Measurements from ENCODE around the gene ARHGAP12.
A peak's percentile ranks its signal among the peaks of the same experiment; 100 is the strongest.

Gene ARHGAP12

GRCh38 chr10:31886885-31887284 is 41.7 kb downstream of the ARHGAP12 start:
- Histone ChIP-seq H3K14ac (ENCODE audit: low read length) (no peak overlapping the region), H3K27me3 (ENCODE audit: insufficient read depth, low read length) (no peaks in the 10 kb centered on the region), H4K12ac (ENCODE audit: low read depth, low read length) (no peak overlapping the region), H3K4me2 (ENCODE audit: low read length) (no peak overlapping the region), H3K79me1 (ENCODE audit: low read length) (no peaks in the 10 kb centered on the region), H3K4ac (ENCODE audit: low read depth, low read length) (no peak overlapping the region), H4K8ac (ENCODE audit: low read depth, low read length) (no peak overlapping the region), H2BK120ac (ENCODE audit: insufficient read depth, low read length, poor library complexity) (no peak overlapping the region), H4K91ac (ENCODE audit: low read depth, low read length) (no peak overlapping the region), H3K9me3 (ENCODE audit: insufficient read depth, low read depth, low read length) (no peaks in the 10 kb centered on the region), H3K79me2 (ENCODE audit: control insufficient read depth, insufficient read depth, low read length, poor library complexity) (no peaks in the 10 kb centered on the region), H3K36me3 (ENCODE audit: control insufficient read depth in 1 of 2, insufficient read depth in 2 of 2, low read length in 2 of 2) (no peaks in the 10 kb centered on the region), H3K4me3 (ENCODE audit: low read depth, low read length) (no peak overlapping the region), H3K27ac (ENCODE audit: low read depth, low read length) (no peak overlapping the region), H2BK12ac (ENCODE audit: low read length) (no peak overlapping the region), H3K4me1 (ENCODE audit: control insufficient read depth in 1 of 2, insufficient read depth in 2 of 2, low read length in 2 of 2) (no peaks in the 10 kb centered on the region), H3K9ac (ENCODE audit: low read length) (no peak overlapping the region), H2AFZ (ENCODE audit: insufficient read depth, low read length, poor library complexity) (no peak overlapping the region), H3K23ac (ENCODE audit: low read length) (no peak overlapping the region), H3K18ac (ENCODE audit: low read length) (no peak overlapping the region), H2BK5ac (ENCODE audit: low read depth, low read length, poor library complexity) (no peak overlapping the region), H2AK5ac (ENCODE audit: low read length) (no peak overlapping the region)
- WGBS (ENCODE audit: extremely low coverage, insufficient coverage, insufficient read length) = no CpG with 5 or more reads among the region's 1 CpG
- no peak for DNase-seq

DNA sequence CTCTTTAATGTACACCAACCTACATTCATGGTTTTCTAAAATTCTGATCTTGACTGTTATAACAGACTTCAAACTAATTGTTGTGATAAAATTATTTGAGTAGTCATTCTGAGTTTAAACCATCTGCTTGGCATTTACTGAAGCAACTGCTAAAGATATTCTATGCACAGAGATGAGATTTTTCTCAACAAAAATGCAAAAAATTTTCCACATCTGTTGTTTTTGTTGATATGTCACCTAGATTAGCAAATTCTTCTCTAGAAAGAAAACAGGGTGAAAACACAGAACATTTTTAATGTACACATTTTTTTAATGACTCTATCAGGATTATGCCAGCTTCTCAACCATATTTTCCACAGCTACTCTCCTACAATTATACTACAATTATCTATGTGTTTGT is 42.7 kb downstream of the ARHGAP12 start:
- H4K12ac ChIP-seq (ENCODE audit: low read depth, low read length) = no peak overlapping the region
- no peaks in the 10 kb centered on the region for H3K4me1 ChIP-seq (ENCODE audit: control insufficient read depth in 1 of 2, insufficient read depth in 2 of 2, low read length in 2 of 2)
- H3K14ac ChIP-seq (ENCODE audit: low read length) = no peak overlapping the region
- H2BK12ac ChIP-seq (ENCODE audit: low read length) = no peak overlapping the region
- H3K9me3 ChIP-seq (ENCODE audit: insufficient read depth, low read depth, low read length) = no peaks in the 10 kb centered on the region
- H2AK5ac ChIP-seq (ENCODE audit: low read length) = no peak overlapping the region
- no peak overlapping the region for H4K91ac ChIP-seq (ENCODE audit: low read depth, low read length)
- no peak overlapping the region for H3K23ac ChIP-seq (ENCODE audit: low read length)
- no peak overlapping the region for H2BK120ac ChIP-seq (ENCODE audit: insufficient read depth, low read length, poor library complexity)
- no peak overlapping the region for H2AFZ ChIP-seq (ENCODE audit: insufficient read depth, low read length, poor library complexity)
- H3K18ac ChIP-seq (ENCODE audit: low read length) = no peak overlapping the region
- H3K9ac ChIP-seq (ENCODE audit: low read length) = no peak overlapping the region
- DNase-seq = peak in 1 of 2 donors; percentile 56
- H2BK5ac ChIP-seq (ENCODE audit: low read depth, low read length, poor library complexity) = no peak overlapping the region
- H3K36me3 ChIP-seq (ENCODE audit: control insufficient read depth in 1 of 2, insufficient read depth in 2 of 2, low read length in 2 of 2) = no peaks in the 10 kb centered on the region
- no peak overlapping the region for H3K4me3 ChIP-seq (ENCODE audit: low read depth, low read length)
- no peaks in the 10 kb centered on the region for H3K79me1 ChIP-seq (ENCODE audit: low read length)
- no peak overlapping the region for H3K27ac ChIP-seq (ENCODE audit: low read depth, low read length)
- H3K79me2 ChIP-seq (ENCODE audit: control insufficient read depth, insufficient read depth, low read length, poor library complexity) = no peaks in the 10 kb centered on the region
- no peak overlapping the region for H3K4ac ChIP-seq (ENCODE audit: low read depth, low read length)
- no peak overlapping the region for H4K8ac ChIP-seq (ENCODE audit: low read depth, low read length)
- no peak overlapping the region for H3K4me2 ChIP-seq (ENCODE audit: low read length)
- no peaks in the 10 kb centered on the region for H3K27me3 ChIP-seq (ENCODE audit: insufficient read depth, low read length)

- no CpG with 5 or more reads among the region's 2 CpGs for WGBS (ENCODE audit: extremely low coverage, insufficient coverage, insufficient read length)
- H3K79me2 ChIP-seq (ENCODE audit: control insufficient read depth, insufficient read depth, low read length, poor library complexity) = no peaks in the 10 kb centered on the region
- no peak overlapping the region for H2BK120ac ChIP-seq (ENCODE audit: insufficient read depth, low read length, poor library complexity)
- H3K4me2 ChIP-seq (ENCODE audit: low read length) = no peak overlapping the region
- no peak overlapping the region for H3K27ac ChIP-seq (ENCODE audit: low read depth, low read length)
- H3K4me1 ChIP-seq (ENCODE audit: control insufficient read depth in 1 of 2, insufficient read depth in 2 of 2, low read length in 2 of 2) = no peaks in the 10 kb centered on the region
- no peak overlapping the region for H2BK5ac ChIP-seq (ENCODE audit: low read depth, low read length, poor library complexity)
- H3K4ac ChIP-seq (ENCODE audit: low read depth, low read length) = no peak overlapping the region
- H4K12ac ChIP-seq (ENCODE audit: low read depth, low read length) = no peak overlapping the region
- no peak overlapping the region for H3K23ac ChIP-seq (ENCODE audit: low read length)
- no peak overlapping the region for H2BK12ac ChIP-seq (ENCODE audit: low read length)
- H3K27me3 ChIP-seq (ENCODE audit: insufficient read depth, low read length) = no peaks in the 10 kb centered on the region
- H3K9ac ChIP-seq (ENCODE audit: low read length) = no peak overlapping the region
- no peak for DNase-seq
- no peak overlapping the region for H2AK5ac ChIP-seq (ENCODE audit: low read length)
- H3K18ac ChIP-seq (ENCODE audit: low read length) = no peak overlapping the region
- H3K9me3 ChIP-seq (ENCODE audit: insufficient read depth, low read depth, low read length) = no peaks in the 10 kb centered on the region
- H4K91ac ChIP-seq (ENCODE audit: low read depth, low read length) = no peak overlapping the region
- no peak overlapping the region for H3K14ac ChIP-seq (ENCODE audit: low read length)
- no peak overlapping the region for H2AFZ ChIP-seq (ENCODE audit: insufficient read depth, low read length, poor library complexity)
- H3K36me3 ChIP-seq (ENCODE audit: control insufficient read depth in 1 of 2, insufficient read depth in 2 of 2, low read length in 2 of 2) = no peaks in the 10 kb centered on the region
- no peaks in the 10 kb centered on the region for H3K79me1 ChIP-seq (ENCODE audit: low read length)
- no peak overlapping the region for H4K8ac ChIP-seq (ENCODE audit: low read depth, low read length)
- H3K4me3 ChIP-seq (ENCODE audit: low read depth, low read length) = no peak overlapping the region
Measured at GRCh38 chr10:31884386-31884785, 44.2 kb downstream of the ARHGAP12 start.

DNA sequence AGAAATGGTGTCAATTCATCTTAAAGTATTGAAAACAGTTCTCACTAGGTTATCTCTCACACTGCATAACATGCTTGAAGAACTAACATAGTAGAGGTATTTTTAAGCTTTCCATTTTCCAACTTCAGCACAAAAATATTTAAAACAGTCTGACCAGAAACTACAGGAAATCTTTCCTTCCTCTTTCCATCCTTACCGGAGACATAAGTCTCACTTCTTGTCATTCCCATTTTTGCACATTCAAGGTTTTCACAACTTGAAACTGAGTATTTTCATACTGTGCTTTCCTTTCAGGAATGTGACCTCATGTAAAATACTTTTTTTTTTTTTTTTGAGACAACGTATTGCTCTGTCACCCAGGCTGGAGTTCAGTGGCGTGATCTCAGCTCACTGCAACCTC is 45.2 kb downstream of the ARHGAP12 start:
- H3K4ac ChIP-seq (ENCODE audit: low read depth, low read length) = no peak overlapping the region
- no peaks in the 10 kb centered on the region for H3K9me3 ChIP-seq (ENCODE audit: insufficient read depth, low read depth, low read length)
- no peak overlapping the region for H2BK120ac ChIP-seq (ENCODE audit: insufficient read depth, low read length, poor library complexity)
- H3K9ac ChIP-seq (ENCODE audit: low read length) = no peak overlapping the region
- no peak overlapping the region for H3K4me3 ChIP-seq (ENCODE audit: low read depth, low read length)
- H3K79me1 ChIP-seq (ENCODE audit: low read length) = no peaks in the 10 kb centered on the region
- H3K23ac ChIP-seq (ENCODE audit: low read length) = no peak overlapping the region
- no peaks in the 10 kb centered on the region for H3K27me3 ChIP-seq (ENCODE audit: insufficient read depth, low read length)
- H3K27ac ChIP-seq (ENCODE audit: low read depth, low read length) = no peak overlapping the region
- no peak overlapping the region for H4K12ac ChIP-seq (ENCODE audit: low read depth, low read length)
- H2AFZ ChIP-seq (ENCODE audit: insufficient read depth, low read length, poor library complexity) = no peak overlapping the region
- no peak overlapping the region for H3K18ac ChIP-seq (ENCODE audit: low read length)
- no peak overlapping the region for H3K14ac ChIP-seq (ENCODE audit: low read length)
- H3K36me3 ChIP-seq (ENCODE audit: control insufficient read depth in 1 of 2, insufficient read depth in 2 of 2, low read length in 2 of 2) = no peaks in the 10 kb centered on the region
- DNase-seq = peak in 1 of 2 donors; percentile 13
- WGBS (ENCODE audit: extremely low coverage, insufficient coverage, insufficient read length) = no CpG with 5 or more reads among the region's 3 CpGs
- no peaks in the 10 kb centered on the region for H3K79me2 ChIP-seq (ENCODE audit: control insufficient read depth, insufficient read depth, low read length, poor library complexity)
- no peak overlapping the region for H4K91ac ChIP-seq (ENCODE audit: low read depth, low read length)
- H4K8ac ChIP-seq (ENCODE audit: low read depth, low read length) = no peak overlapping the region
- H2AK5ac ChIP-seq (ENCODE audit: low read length) = no peak overlapping the region
- H2BK5ac ChIP-seq (ENCODE audit: low read depth, low read length, poor library complexity) = no peak overlapping the region
- H3K4me1 ChIP-seq (ENCODE audit: control insufficient read depth in 1 of 2, insufficient read depth in 2 of 2, low read length in 2 of 2) = no peaks in the 10 kb centered on the region
- no peak overlapping the region for H2BK12ac ChIP-seq (ENCODE audit: low read length)
- H3K4me2 ChIP-seq (ENCODE audit: low read length) = no peak overlapping the region

- no peak overlapping the region for H2AK5ac ChIP-seq (ENCODE audit: low read length)
Measured at GRCh38 chr10:31878486-31878885, 50.1 kb downstream of the ARHGAP12 start.

More at GRCh38 chr10:31878486-31878885, 50.1 kb downstream of the ARHGAP12 start:
- Histone ChIP-seq H3K4me2 (ENCODE audit: low read length) (no peak overlapping the region), H3K27me3 (ENCODE audit: insufficient read depth, low read length) (no peaks in the 10 kb centered on the region), H2BK120ac (ENCODE audit: insufficient read depth, low read length, poor library complexity) (no peak overlapping the region), H2BK5ac (ENCODE audit: low read depth, low read length, poor library complexity) (no peak overlapping the region), H3K9ac (ENCODE audit: low read length) (no peak overlapping the region), H3K4ac (ENCODE audit: low read depth, low read length) (no peak overlapping the region), H3K27ac (ENCODE audit: low read depth, low read length) (no peak overlapping the region), H2AFZ (ENCODE audit: insufficient read depth, low read length, poor library complexity) (no peak overlapping the region), H3K4me1 (ENCODE audit: control insufficient read depth in 1 of 2, insufficient read depth in 2 of 2, low read length in 2 of 2) (no peaks in the 10 kb centered on the region), H3K36me3 (ENCODE audit: control insufficient read depth in 1 of 2, insufficient read depth in 2 of 2, low read length in 2 of 2) (no peaks in the 10 kb centered on the region), H4K12ac (ENCODE audit: low read depth, low read length) (no peak overlapping the region), H4K8ac (ENCODE audit: low read depth, low read length) (no peak overlapping the region), H4K91ac (ENCODE audit: low read depth, low read length) (no peak overlapping the region), H3K23ac (ENCODE audit: low read length) (no peak overlapping the region), H2BK12ac (ENCODE audit: low read length) (no peak overlapping the region), H3K14ac (ENCODE audit: low read length) (no peak overlapping the region), H3K18ac (ENCODE audit: low read length) (no peak overlapping the region), H3K4me3 (ENCODE audit: low read depth, low read length) (no peak overlapping the region), H3K9me3 (ENCODE audit: insufficient read depth, low read depth, low read length) (no peaks in the 10 kb centered on the region), H3K79me1 (ENCODE audit: low read length) (no peaks in the 10 kb centered on the region), H3K79me2 (ENCODE audit: control insufficient read depth, insufficient read depth, low read length, poor library complexity) (no peaks in the 10 kb centered on the region)
- DNase-seq = no peak
